HepG2 (cell line): ENCODE measurements around the gene ZNF331. TPM values are rescaled to one million over a fixed set of nuclear protein-coding genes. Genes with fewer than 3 reads are reported as not detected.

Experiments used
- FOSL1 ChIP-seq: sonication (generic); formaldehyde crosslinking; IDR thresholded peaks from 2 replicates; pipeline ENCODE4 v1.9.0; 2021; ENCODE audit warnings: missing genetic modification reagents, borderline replicate concordance
- HNRNPL ChIP-seq: fragments of 200-400 bp; formaldehyde crosslinking; IDR thresholded peaks from 2 replicates; pipeline ENCODE4 v1.6.1; 2017; ENCODE audit warnings: mild to moderate bottlenecking, low read depth, low read length
- HOXA5 ChIP-seq: sonication (generic); formaldehyde crosslinking; IDR thresholded peaks from 2 replicates; pipeline ENCODE4 v1.4.0; 2020; ENCODE audit warnings: missing genetic modification reagents
- PHF8 ChIP-seq: sonication (generic); formaldehyde crosslinking; IDR thresholded peaks from 2 replicates; pipeline ENCODE4 v1.5.0; 2020; ENCODE audit warnings: missing genetic modification reagents
- ZBTB7A ChIP-seq: sonication (generic); formaldehyde crosslinking; IDR thresholded peaks from 2 replicates; pipeline ENCODE4 v1.8.0; 2022; ENCODE audit warnings: mild to moderate bottlenecking, missing genetic modification reagents
- ZC3H13 ChIP-seq: sonication (generic); formaldehyde crosslinking; IDR thresholded peaks from 2 replicates; pipeline ENCODE4 v1.8.1; 2023; ENCODE audit warnings: mild to moderate bottlenecking, missing genetic modification reagents, moderate library complexity
- ZNF547 ChIP-seq: sonication (generic); formaldehyde crosslinking; IDR thresholded peaks from 2 replicates; pipeline ENCODE4 v1.5.1; 2020; ENCODE audit warnings: mild to moderate bottlenecking, missing genetic modification reagents
- ZNF598 ChIP-seq: sonication (generic); formaldehyde crosslinking; IDR thresholded peaks from 2 replicates; pipeline ENCODE4 v1.5.1; 2020; ENCODE audit warnings: mild to moderate bottlenecking, missing genetic modification reagents, borderline replicate concordance
- ZNF605 ChIP-seq: sonication (generic); formaldehyde crosslinking; IDR thresholded peaks from 2 replicates; pipeline ENCODE4 v1.8.0; 2022; ENCODE audit warnings: mild to moderate bottlenecking, missing genetic modification reagents
- ZZZ3 ChIP-seq: sonication (generic); formaldehyde crosslinking; IDR thresholded peaks from 2 replicates; pipeline ENCODE4 v1.4.0; 2020; ENCODE audit warnings: missing genetic modification reagents, mild to moderate bottlenecking, borderline replicate concordance
- polyA plus RNA-seq, 8 experiments: library from polyadenylated mRNA; depleted of rRNA in 3 of 8; stranded (reverse) in 7 of 8; unstranded in 1 of 8; fragments of >200 nt; fragmentation: Illumina TruSeq in 4 of 8; extraction: Trizol in 4 of 8; gene quantifications; 2 replicates each; pipeline versions ENCODE4 v1.2.1 to v1.2.3, GENCODE V29; 2011 to 2016; ENCODE audit warnings: low read depth in 4 of 8, missing spikeins in 1 of 8, mixed read lengths in 1 of 8; ENCODE audit not compliant: insufficient read depth in 1 of 8
- total RNA-seq, 5 experiments: library from RNA; depleted of rRNA; stranded (reverse); fragments of >200 nt; fragmentation: Illumina TruSeq; extraction: Trizol; gene quantifications; 2 replicates each; pipeline ENCODE4 v1.2.3, GENCODE V29; 2016; ENCODE audit warnings: low read depth in 1 of 5
- TF ChIP-seq, protein P1 (sequence below), 2 experiments: sonication (generic) in 1 of 2; formaldehyde crosslinking in 1 of 2; IDR thresholded peaks; 2 replicates each; pipeline versions ENCODE4 v1.4.0 to v1.6.1; 2016 to 2020; ENCODE audit warnings: borderline replicate concordance in 1 of 2, low read depth in 1 of 2, mild to moderate bottlenecking in 1 of 2, missing genetic modification reagents in 1 of 2
- TF ChIP-seq, protein P2 (sequence below): IDR thresholded peaks from 2 replicates; pipeline ENCODE4 v1.6.1; 2016; ENCODE audit warnings: low read depth, borderline replicate concordance
- TF ChIP-seq, protein P3 (sequence below): sonication (generic); formaldehyde crosslinking; IDR thresholded peaks from 2 replicates; pipeline ENCODE4 v1.5.0; 2020; ENCODE audit warnings: mild to moderate bottlenecking, missing genetic modification reagents, borderline replicate concordance
- TF ChIP-seq, protein P4 (sequence below): sonication (generic); formaldehyde crosslinking; IDR thresholded peaks from 2 replicates; pipeline ENCODE4 v1.8.0; 2022; ENCODE audit warnings: mild to moderate bottlenecking, missing genetic modification reagents, moderate library complexity

Gene ZNF331
- total and polyA plus RNA-seq, 2 of the 13 experiments (the other 11 are each of a cell fraction or from before 2014, with no cell fraction given) = 8.2 to 13.3 TPM

DNA sequence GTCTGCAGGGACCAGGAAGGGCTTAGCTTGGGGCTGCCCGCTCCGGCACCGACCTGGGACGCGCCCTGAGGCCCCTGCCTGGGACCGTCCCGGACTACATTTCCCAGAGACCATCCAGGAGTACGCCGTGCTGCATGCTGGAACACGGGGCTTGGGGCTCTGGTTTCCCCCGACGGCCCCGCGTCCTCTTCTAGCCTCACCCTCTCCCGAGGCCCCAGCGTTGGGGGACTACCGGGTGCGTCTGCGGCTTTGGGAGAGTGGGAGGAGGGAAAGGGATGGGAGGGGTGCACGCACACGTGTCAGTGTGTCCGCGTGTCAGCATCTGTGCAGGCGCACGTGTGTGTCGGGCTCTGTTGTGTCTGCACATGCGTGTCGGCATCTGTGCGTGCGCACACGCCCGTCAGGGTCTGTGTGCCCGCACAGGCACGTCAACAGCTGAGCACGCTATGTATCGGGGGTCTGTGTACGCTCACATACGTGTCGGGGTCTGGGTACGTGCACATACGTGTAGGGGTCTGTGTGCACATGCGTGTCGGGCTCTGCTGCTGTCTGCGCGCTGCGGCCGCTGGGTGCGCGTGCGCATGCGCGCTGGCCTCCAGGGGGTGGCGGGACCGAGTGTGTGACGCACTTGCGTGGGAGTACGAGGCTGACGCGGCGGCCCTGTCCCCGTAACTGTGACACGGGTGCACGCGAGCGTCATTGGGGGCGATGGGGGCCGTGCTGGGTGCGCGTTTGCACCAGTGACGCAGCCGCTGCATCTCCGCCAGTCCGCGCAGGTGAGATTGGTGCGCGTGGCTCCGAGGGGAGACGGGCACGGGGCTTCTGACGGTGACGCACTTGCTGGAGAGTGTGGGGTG, at the start of gene ZNF331 (continued):
- TF ChIP-seq, protein P1, sequence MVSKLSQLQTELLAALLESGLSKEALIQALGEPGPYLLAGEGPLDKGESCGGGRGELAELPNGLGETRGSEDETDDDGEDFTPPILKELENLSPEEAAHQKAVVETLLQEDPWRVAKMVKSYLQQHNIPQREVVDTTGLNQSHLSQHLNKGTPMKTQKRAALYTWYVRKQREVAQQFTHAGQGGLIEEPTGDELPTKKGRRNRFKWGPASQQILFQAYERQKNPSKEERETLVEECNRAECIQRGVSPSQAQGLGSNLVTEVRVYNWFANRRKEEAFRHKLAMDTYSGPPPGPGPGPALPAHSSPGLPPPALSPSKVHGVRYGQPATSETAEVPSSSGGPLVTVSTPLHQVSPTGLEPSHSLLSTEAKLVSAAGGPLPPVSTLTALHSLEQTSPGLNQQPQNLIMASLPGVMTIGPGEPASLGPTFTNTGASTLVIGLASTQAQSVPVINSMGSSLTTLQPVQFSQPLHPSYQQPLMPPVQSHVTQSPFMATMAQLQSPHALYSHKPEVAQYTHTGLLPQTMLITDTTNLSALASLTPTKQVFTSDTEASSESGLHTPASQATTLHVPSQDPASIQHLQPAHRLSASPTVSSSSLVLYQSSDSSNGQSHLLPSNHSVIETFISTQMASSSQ (IDR thresholded peaks at IDR 0.05; ENCODE audit: low read depth) = no peak
- TF ChIP-seq, protein P1 (CRISPR knock-in tag; IDR thresholded peaks at IDR 0.05; ENCODE audit: borderline replicate concordance) = 0 out of 2 replicates have a peak, but pooled peaks have one; percentile 40
- TF ChIP-seq, protein P2, sequence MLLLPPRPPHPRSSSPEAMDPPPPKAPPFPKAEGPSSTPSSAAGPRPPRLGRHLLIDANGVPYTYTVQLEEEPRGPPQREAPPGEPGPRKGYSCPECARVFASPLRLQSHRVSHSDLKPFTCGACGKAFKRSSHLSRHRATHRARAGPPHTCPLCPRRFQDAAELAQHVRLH = 0 out of 2 replicates have a peak, but pooled peaks have one; percentile 38
- TF ChIP-seq FOSL1 (no peak), ZBTB7A (CRISPR knock-in tag) (0 out of 2 replicates have a peak, but pooled peaks have one; percentile 24), PHF8 (CRISPR knock-in tag) (peak; percentile 61), ZNF598 (CRISPR knock-in tag) (0 out of 2 replicates have a peak, but pooled peaks have one; percentile 15), ZC3H13 (peak; percentile 98), ZNF547 (CRISPR knock-in tag) (peak; percentile 75; the same call in 1 of the 2 replicates), HNRNPL (0 out of 2 replicates have a peak, but pooled peaks have one; percentile 47), ZZZ3 (CRISPR knock-in tag) (no peak), HOXA5 (0 out of 2 replicates have a peak, but pooled peaks have one; percentile 18), ZNF605 (peak; percentile 47; the same call in 1 of the 2 replicates)
- TF ChIP-seq, protein P3, sequence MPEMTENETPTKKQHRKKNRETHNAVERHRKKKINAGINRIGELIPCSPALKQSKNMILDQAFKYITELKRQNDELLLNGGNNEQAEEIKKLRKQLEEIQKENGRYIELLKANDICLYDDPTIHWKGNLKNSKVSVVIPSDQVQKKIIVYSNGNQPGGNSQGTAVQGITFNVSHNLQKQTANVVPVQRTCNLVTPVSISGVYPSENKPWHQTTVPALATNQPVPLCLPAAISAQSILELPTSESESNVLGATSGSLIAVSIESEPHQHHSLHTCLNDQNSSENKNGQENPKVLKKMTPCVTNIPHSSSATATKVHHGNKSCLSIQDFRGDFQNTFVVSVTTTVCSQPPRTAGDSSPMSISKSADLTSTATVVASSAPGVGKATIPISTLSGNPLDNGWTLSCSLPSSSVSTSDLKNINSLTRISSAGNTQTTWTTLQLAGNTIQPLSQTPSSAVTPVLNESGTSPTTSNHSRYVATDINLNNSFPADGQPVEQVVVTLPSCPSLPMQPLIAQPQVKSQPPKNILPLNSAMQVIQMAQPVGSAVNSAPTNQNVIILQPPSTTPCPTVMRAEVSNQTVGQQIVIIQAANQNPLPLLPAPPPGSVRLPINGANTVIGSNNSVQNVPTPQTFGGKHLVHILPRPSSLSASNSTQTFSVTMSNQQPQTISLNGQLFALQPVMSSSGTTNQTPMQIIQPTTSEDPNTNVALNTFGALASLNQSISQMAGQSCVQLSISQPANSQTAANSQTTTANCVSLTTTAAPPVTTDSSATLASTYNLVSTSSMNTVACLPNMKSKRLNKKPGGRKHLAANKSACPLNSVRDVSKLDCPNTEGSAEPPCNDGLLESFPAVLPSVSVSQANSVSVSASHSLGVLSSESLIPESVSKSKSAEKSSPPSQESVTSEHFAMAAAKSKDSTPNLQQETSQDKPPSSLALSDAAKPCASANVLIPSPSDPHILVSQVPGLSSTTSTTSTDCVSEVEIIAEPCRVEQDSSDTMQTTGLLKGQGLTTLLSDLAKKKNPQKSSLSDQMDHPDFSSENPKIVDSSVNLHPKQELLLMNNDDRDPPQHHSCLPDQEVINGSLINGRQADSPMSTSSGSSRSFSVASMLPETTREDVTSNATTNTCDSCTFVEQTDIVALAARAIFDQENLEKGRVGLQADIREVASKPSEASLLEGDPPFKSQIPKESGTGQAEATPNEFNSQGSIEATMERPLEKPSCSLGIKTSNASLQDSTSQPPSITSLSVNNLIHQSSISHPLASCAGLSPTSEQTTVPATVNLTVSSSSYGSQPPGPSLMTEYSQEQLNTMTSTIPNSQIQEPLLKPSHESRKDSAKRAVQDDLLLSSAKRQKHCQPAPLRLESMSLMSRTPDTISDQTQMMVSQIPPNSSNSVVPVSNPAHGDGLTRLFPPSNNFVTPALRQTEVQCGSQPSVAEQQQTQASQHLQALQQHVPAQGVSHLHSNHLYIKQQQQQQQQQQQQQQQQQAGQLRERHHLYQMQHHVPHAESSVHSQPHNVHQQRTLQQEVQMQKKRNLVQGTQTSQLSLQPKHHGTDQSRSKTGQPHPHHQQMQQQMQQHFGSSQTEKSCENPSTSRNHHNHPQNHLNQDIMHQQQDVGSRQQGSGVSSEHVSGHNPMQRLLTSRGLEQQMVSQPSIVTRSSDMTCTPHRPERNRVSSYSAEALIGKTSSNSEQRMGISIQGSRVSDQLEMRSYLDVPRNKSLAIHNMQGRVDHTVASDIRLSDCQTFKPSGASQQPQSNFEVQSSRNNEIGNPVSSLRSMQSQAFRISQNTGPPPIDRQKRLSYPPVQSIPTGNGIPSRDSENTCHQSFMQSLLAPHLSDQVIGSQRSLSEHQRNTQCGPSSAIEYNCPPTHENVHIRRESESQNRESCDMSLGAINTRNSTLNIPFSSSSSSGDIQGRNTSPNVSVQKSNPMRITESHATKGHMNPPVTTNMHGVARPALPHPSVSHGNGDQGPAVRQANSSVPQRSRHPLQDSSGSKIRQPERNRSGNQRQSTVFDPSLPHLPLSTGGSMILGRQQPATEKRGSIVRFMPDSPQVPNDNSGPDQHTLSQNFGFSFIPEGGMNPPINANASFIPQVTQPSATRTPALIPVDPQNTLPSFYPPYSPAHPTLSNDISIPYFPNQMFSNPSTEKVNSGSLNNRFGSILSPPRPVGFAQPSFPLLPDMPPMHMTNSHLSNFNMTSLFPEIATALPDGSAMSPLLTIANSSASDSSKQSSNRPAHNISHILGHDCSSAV (CRISPR knock-in tag) = no peak
- TF ChIP-seq, protein P4, sequence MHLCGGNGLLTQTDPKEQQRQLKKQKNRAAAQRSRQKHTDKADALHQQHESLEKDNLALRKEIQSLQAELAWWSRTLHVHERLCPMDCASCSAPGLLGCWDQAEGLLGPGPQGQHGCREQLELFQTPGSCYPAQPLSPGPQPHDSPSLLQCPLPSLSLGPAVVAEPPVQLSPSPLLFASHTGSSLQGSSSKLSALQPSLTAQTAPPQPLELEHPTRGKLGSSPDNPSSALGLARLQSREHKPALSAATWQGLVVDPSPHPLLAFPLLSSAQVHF (CRISPR knock-in tag) = peak; percentile 74; the same call in 1 of the 2 replicates
